BJ (cell line): ENCODE measurements around the gene PSMD2. TPM values are rescaled to one million over a fixed set of nuclear protein-coding genes. Genes with fewer than 3 reads are reported as not detected.

Source experiments
- CTCF ChIA-PET: fragments of 350-600 bp; formaldehyde crosslinking; extraction: SDS; loops from one replicate; lab custom pipeline; 2021; ENCODE audit warnings: antibody characterized with exemption, inconsistent platforms; lab: Yijun Ruan, JAX
- POLR2A ChIA-PET: fragments of 300-600 bp; sonication (Branson Sonifier 250); formaldehyde crosslinking; extraction: SDS; loops from one replicate; lab custom pipeline; 2021; ENCODE audit warnings: antibody characterized with exemption; lab: Charles Lee
- DNase-seq: peaks from one replicate; pipeline ENCODE4 v3.0.0-alpha.2; 2011; ENCODE audit warnings: low read depth
- H3K27me3 ChIP-seq: 2 replicates; pipeline ENCODE4 v1.6.0; 2011; ENCODE audit warnings: low read length; ENCODE audit not compliant: control insufficient read depth, insufficient read depth
- H3K36me3 ChIP-seq: 2 replicates; pipeline ENCODE4 v1.5.1; 2011; ENCODE audit warnings: low read length; ENCODE audit not compliant: control insufficient read depth, insufficient read depth
- H3K4me3 ChIP-seq: 2 replicates; pipeline ENCODE4 v1.5.1; 2011; ENCODE audit warnings: low read depth, mild to moderate bottlenecking, control low read depth, low read length
- polyA plus RNA-seq: library from polyadenylated mRNA; depleted of rRNA; stranded (reverse); fragments of >200 nt; gene quantifications from 2 replicates; pipeline ENCODE4 v1.2.3, GENCODE V29; 2011
- TF ChIP-seq, protein P1 (sequence below): IDR thresholded peaks from 2 replicates; pipeline ENCODE4 v1.5.1; 2011; ENCODE audit warnings: low read depth, mild to moderate bottlenecking, control low read depth, inconsistent platforms, low read length, moderate library complexity; ENCODE audit not compliant: insufficient read depth

PSMD2 gene
- polyA plus RNA-seq, 1 experiment = 330 TPM

DNA sequence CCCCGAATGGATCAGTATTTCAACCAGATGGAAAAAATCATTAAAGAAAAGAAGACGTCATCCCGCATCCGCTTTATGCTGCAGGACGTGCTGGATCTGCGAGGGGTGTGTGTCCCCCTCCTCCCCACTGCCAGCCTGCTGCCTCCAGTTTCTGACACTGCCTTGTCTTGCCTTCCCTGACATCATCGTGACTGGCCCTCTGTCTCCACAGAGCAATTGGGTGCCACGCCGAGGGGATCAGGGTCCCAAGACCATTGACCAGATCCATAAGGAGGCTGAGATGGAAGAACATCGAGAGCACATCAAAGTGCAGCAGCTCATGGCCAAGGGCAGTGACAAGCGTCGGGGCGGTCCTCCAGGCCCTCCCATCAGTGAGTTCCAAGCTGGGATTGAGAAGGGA is 26.2 kb downstream of the PSMD2 start:
- Histone ChIP-seq H3K27me3 (no peaks in the 10 kb centered on the region), H3K4me3 (no peak overlapping the region), H3K36me3 (peaks cover 81% of the 10 kb centered on the region)
- TF ChIP-seq, protein P1, sequence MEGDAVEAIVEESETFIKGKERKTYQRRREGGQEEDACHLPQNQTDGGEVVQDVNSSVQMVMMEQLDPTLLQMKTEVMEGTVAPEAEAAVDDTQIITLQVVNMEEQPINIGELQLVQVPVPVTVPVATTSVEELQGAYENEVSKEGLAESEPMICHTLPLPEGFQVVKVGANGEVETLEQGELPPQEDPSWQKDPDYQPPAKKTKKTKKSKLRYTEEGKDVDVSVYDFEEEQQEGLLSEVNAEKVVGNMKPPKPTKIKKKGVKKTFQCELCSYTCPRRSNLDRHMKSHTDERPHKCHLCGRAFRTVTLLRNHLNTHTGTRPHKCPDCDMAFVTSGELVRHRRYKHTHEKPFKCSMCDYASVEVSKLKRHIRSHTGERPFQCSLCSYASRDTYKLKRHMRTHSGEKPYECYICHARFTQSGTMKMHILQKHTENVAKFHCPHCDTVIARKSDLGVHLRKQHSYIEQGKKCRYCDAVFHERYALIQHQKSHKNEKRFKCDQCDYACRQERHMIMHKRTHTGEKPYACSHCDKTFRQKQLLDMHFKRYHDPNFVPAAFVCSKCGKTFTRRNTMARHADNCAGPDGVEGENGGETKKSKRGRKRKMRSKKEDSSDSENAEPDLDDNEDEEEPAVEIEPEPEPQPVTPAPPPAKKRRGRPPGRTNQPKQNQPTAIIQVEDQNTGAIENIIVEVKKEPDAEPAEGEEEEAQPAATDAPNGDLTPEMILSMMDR = no peak
- ChIA-PET POLR2A (no interaction called here), CTCF (interaction anchor here (0.9 to 1.1 kb wide), 2 partner anchors 8 to 46 kb away, joined by 3 to 4 read pairs; no protein-coding TSS in a partner anchor)
- no peak for DNase-seq

DNA sequence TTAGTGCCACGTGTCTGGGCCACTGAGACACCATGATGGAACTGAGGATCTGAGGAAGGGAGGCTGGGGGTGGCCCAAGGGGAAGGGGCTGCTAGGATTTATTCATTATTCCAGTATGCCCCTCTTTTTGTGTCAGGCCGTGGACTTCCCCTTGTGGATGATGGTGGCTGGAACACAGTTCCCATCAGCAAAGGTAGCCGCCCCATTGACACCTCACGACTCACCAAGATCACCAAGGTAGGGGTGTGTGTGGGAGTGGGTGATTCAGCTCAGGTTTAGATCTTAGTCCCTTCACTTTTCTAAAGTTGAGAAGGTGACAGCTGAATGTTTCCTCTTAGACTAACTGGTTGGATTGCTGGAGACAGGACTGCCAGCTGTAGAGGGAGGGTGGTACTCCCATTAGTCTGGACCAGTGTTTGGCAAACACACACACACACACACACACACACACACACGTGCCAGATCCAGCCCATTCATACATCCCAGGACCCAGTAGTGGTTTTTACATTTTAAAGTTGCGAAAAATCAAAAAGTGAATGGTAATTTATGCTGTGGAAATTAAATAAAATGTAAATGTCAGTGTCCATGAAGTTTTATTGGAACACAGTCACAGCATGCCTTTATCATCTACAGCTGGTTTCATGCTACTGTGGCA is 26.8 kb downstream of the PSMD2 start:
- POLR2A ChIA-PET = no interaction called here
- H3K4me3 ChIP-seq = no peak overlapping the region
- DNase-seq = no peak
- CTCF ChIA-PET = interaction anchor here (0.9 to 1.1 kb wide), 2 partner anchors 9 to 46 kb away, joined by 3 to 4 read pairs; no protein-coding TSS in a partner anchor
- H3K36me3 ChIP-seq = peaks cover 76% of the 10 kb centered on the region
- H3K27me3 ChIP-seq = no peaks in the 10 kb centered on the region
- TF ChIP-seq, protein P1 = no peak

DNA sequence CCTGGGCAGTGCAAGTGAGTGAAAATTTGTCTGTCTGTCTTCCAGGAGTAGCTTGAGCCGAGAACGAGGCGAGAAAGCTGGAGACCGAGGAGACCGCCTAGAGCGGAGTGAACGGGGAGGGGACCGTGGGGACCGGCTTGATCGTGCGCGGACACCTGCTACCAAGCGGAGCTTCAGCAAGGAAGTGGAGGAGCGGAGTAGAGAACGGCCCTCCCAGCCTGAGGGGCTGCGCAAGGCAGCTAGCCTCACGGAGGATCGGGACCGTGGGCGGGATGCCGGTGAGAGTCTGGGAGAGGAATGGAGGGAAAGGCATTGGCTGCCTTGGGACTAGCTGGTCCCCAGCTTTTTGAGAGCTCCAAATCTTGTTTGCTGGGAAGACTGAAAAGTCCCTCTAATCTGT is 28.1 kb downstream of the PSMD2 start:
- no peak for DNase-seq
- Histone ChIP-seq H3K4me3 (no peak overlapping the region), H3K27me3 (no peaks in the 10 kb centered on the region), H3K36me3 (peaks cover 75% of the 10 kb centered on the region)
- TF ChIP-seq, protein P1 = no peak
- CTCF ChIA-PET = interaction anchor here (1.2 to 1.3 kb wide), 2 partner anchors 10 to 45 kb away, joined by 3 to 4 read pairs; partner anchors contain the start of gene FAM131A
- POLR2A ChIA-PET = no interaction called here

DNA sequence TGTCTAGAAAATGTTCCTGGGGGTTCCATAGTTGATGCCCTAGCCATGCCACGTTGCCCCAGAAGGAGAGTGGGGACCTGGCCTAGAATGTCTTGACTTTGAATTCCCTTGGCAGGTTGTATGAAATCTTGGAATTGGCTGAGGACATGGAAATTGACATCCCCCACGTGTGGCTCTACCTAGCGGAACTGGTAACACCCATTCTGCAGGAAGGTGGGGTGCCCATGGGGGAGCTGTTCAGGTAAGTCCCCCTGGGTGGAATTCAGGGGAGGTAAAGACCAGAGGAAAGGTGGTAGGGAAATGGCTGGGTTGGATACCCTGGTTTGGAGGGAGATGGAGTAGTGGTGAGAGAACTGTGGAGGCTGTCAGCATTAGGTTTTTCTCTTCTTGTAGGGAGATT is 29.5 kb downstream of the PSMD2 start:
- Histone ChIP-seq H3K36me3 (peaks cover 69% of the 10 kb centered on the region), H3K4me3 (no peak overlapping the region), H3K27me3 (no peaks in the 10 kb centered on the region)
- TF ChIP-seq, protein P1 = no peak
- CTCF ChIA-PET = interaction anchor here (1.3 kb wide), 1 partner anchor 8 kb away, joined by 4 read pairs; the partner anchor contains the start of gene FAM131A
- DNase-seq = no peak
- POLR2A ChIA-PET = no interaction called here

DNA sequence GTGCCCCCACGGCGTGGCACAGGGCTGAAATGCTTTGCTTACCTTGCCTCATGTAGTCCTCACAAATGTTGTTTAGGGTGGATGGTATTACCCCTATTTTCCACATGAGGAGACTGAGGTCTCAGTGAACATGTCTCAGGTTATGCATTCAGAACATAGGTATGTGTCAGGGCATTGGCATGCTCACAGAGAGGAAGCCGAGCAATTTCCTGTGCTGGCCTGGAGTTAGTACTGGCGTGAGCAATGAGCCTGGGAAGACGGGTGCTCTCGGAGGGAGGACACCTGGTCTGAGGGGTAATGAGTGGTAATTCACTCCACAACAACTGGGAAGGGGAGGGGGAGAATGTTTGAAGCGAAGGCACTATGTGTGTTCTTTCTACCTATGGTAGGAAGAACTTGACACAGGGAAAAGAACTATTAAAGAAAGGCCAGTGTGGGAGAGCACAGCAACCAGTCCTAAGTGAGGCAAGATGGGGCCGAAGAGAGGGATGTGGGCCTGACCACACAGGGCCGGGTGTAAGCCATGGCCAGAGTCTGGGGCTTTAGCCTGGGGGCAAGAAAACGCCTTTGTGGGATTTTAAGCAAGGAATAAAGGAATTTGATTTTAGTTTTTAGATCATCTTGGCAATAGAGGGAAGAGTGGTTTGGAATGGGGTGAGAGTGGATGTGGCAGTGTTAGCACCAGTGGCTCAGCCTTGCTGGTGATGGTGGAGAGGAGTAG is 33.5 kb downstream of the PSMD2 start:
- DNase-seq = peak; percentile 63
- no peak overlapping the region for H3K4me3 ChIP-seq
- CTCF ChIA-PET = no interaction called here
- POLR2A ChIA-PET = no interaction called here
- H3K27me3 ChIP-seq = no peaks in the 10 kb centered on the region
- TF ChIP-seq, protein P1 = no peak
- peaks cover 42% of the 10 kb centered on the region for H3K36me3 ChIP-seq
